HepG2 (cell line): ENCODE measurements around the gene FAM180A.

ENCODE experiments used
- AGO2 ChIP-seq: fragments of 200-400 bp; formaldehyde crosslinking; optimal IDR thresholded peaks from 2 replicates; pipeline ENCODE3; 2017; ENCODE audit warnings: mild to moderate bottlenecking, low read depth, low read length, moderate library complexity
- ARHGAP35 ChIP-seq: sonication (generic); formaldehyde crosslinking; IDR thresholded peaks from 2 replicates; pipeline ENCODE4 v1.9.0; 2022; ENCODE audit warnings: mild to moderate bottlenecking, inconsistent platforms, moderate library complexity, missing genetic modification reagents, borderline replicate concordance
- GFI1 ChIP-seq: sonication (generic); formaldehyde crosslinking; IDR thresholded peaks from 2 replicates; pipeline ENCODE4 v1.5.0; 2020; ENCODE audit warnings: missing genetic modification reagents, mild to moderate bottlenecking, borderline replicate concordance
- GTF2F1 ChIP-seq: fragments of 150-350 bp; IDR thresholded peaks from 2 replicates; pipeline ENCODE4 v1.6.1; 2014; ENCODE audit warnings: low read length
- MTA1 ChIP-seq: sonication (generic); formaldehyde crosslinking; IDR thresholded peaks from 2 replicates; pipeline ENCODE4 v1.4.0; 2020; ENCODE audit warnings: missing genetic modification reagents, mild to moderate bottlenecking, borderline replicate concordance
- NONO ChIP-seq, 2 experiments: fragments of 450-650 bp in 1 of 2; sonication (generic) in 1 of 2; formaldehyde crosslinking in 1 of 2; IDR thresholded peaks in 1 of 2; conservative IDR thresholded peaks in 1 of 2; 2 replicates each; pipeline versions ENCODE4 v1.6.1 to v1.8.0; 2017 to 2022; ENCODE audit warnings: mild to moderate bottlenecking in 1 of 2, missing genetic modification reagents in 1 of 2, moderate library complexity in 1 of 2
- PHF21A ChIP-seq: sonication (generic); formaldehyde crosslinking; IDR thresholded peaks from 2 replicates; pipeline ENCODE4 v1.5.0; 2020; ENCODE audit warnings: mild to moderate bottlenecking, missing genetic modification reagents
- POLR2AphosphoS5 ChIP-seq: IDR thresholded peaks from 2 replicates; pipeline ENCODE4 v1.6.1; 2012; ENCODE audit warnings: low read depth, low read length
- SCMH1 ChIP-seq: sonication (generic); formaldehyde crosslinking; IDR thresholded peaks from 2 replicates; pipeline ENCODE4 v1.9.0; 2021; ENCODE audit warnings: missing genetic modification reagents, mild to moderate bottlenecking, borderline replicate concordance
- SP1 ChIP-seq, 2 experiments: fragments of 450-650 bp in 1 of 2; sonication (generic) in 1 of 2; formaldehyde crosslinking in 1 of 2; IDR thresholded peaks; 2 replicates each; pipeline versions ENCODE4 v1.4.0 to v1.6.1; 2016 to 2020; ENCODE audit warnings: missing genetic modification reagents in 1 of 2
- ZNF12 ChIP-seq: sonication (generic); formaldehyde crosslinking; IDR thresholded peaks from 2 replicates; pipeline ENCODE4 v1.5.0; 2020; ENCODE audit warnings: missing genetic modification reagents
- ZSCAN12 ChIP-seq: sonication (generic); formaldehyde crosslinking; IDR thresholded peaks from 2 replicates; pipeline ENCODE4 v1.9.0; 2021; ENCODE audit warnings: mild to moderate bottlenecking, missing genetic modification reagents
- TF ChIP-seq, protein P1 (sequence below): sonication (generic); formaldehyde crosslinking; IDR thresholded peaks from 2 replicates; pipeline ENCODE4 v1.5.0; 2020; ENCODE audit warnings: mild to moderate bottlenecking, missing genetic modification reagents, moderate library complexity
- TF ChIP-seq, protein P2 (sequence below): sonication (generic); formaldehyde crosslinking; IDR thresholded peaks from 2 replicates; pipeline ENCODE4 v1.4.0; 2020; ENCODE audit warnings: missing genetic modification reagents, borderline replicate concordance

DNA sequence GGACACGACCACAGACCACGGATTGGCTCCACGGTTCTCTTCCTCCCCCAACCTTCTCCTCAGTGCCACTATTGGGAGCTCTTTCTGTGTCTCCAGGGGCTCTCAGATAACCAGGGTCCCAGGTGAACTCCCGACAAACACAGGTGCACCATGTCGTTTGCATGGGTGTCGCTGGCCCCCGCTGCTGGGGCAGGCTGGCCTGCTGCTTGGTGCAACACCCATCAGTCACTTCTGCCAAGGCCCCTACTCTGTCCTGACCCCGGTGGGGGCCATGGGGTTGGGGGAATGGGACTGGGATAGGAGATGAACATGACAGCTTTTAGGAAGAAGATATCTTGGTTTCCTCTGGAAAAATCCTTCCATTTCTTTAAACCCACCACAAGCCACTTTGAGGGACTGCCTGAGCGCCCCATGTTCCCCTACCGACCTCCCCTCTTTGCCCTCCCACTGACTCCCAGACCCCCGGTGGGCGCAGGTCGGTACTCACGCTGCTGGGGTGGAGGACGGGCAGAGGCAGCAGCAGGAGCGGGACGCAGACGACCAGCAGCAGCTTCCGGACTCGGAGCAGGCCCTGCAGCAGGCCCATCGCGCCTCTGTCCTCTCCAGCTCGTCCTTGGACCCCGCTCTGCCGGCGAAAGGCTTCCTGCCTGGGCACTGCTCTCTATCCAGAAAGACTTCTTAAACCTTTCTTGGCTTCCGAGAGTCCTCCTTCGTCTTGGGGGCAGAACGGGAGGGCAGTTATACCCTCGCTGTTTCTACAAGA, 21.5 kb downstream of the FAM180A start:
- TF ChIP-seq ZNF12 (no peak), MTA1 (CRISPR knock-in tag) (no peak), AGO2 (no peak), NONO (IDR thresholded peaks at IDR 0.05) (no peak), NONO (CRISPR knock-in tag; conservative IDR thresholded peaks at IDR 0.05) (no peak), ZSCAN12 (no peak), SCMH1 (CRISPR knock-in tag) (no peak), POLR2AphosphoS5 (no peak), GTF2F1 (no peak), PHF21A (no peak), GFI1 (CRISPR knock-in tag) (no peak), SP1 (IDR thresholded peaks at IDR 0.05) (no peak), SP1 (CRISPR knock-in tag; IDR thresholded peaks at IDR 0.05) (no peak), ARHGAP35 (CRISPR knock-in tag) (no peak)
- TF ChIP-seq, protein P1, sequence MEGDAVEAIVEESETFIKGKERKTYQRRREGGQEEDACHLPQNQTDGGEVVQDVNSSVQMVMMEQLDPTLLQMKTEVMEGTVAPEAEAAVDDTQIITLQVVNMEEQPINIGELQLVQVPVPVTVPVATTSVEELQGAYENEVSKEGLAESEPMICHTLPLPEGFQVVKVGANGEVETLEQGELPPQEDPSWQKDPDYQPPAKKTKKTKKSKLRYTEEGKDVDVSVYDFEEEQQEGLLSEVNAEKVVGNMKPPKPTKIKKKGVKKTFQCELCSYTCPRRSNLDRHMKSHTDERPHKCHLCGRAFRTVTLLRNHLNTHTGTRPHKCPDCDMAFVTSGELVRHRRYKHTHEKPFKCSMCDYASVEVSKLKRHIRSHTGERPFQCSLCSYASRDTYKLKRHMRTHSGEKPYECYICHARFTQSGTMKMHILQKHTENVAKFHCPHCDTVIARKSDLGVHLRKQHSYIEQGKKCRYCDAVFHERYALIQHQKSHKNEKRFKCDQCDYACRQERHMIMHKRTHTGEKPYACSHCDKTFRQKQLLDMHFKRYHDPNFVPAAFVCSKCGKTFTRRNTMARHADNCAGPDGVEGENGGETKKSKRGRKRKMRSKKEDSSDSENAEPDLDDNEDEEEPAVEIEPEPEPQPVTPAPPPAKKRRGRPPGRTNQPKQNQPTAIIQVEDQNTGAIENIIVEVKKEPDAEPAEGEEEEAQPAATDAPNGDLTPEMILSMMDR, result no peak
- TF ChIP-seq, protein P2, sequence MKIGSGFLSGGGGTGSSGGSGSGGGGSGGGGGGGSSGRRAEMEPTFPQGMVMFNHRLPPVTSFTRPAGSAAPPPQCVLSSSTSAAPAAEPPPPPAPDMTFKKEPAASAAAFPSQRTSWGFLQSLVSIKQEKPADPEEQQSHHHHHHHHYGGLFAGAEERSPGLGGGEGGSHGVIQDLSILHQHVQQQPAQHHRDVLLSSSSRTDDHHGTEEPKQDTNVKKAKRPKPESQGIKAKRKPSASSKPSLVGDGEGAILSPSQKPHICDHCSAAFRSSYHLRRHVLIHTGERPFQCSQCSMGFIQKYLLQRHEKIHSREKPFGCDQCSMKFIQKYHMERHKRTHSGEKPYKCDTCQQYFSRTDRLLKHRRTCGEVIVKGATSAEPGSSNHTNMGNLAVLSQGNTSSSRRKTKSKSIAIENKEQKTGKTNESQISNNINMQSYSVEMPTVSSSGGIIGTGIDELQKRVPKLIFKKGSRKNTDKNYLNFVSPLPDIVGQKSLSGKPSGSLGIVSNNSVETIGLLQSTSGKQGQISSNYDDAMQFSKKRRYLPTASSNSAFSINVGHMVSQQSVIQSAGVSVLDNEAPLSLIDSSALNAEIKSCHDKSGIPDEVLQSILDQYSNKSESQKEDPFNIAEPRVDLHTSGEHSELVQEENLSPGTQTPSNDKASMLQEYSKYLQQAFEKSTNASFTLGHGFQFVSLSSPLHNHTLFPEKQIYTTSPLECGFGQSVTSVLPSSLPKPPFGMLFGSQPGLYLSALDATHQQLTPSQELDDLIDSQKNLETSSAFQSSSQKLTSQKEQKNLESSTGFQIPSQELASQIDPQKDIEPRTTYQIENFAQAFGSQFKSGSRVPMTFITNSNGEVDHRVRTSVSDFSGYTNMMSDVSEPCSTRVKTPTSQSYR (CRISPR knock-in tag), result no peak
